ENCODE measurements around the gene C17orf50.
A peak's percentile ranks its signal among the peaks of the same experiment; 100 is the strongest.

The C17orf50 gene

DNA sequence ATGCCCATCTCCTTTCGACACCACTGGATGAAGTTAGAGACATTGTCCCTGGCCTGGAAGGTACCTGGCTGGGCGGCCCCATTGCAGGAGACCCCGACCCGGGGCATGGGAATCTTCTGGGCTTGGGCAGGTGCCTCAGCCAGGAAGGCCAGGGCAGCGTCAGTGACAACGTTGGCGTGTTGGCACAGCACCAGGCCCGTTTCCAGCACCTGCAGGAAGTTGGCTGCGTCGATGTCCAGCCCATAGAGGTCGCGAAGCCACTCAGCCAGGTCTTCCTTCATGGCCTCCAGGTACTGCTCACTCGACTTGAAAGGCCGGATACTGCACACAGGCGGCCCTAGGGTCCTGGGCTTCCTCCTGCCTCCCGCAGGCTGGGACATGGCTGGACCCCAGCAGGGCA lies 8.2 kb upstream of the C17orf50 start:
- TF ChIP-seq, protein P1, sequence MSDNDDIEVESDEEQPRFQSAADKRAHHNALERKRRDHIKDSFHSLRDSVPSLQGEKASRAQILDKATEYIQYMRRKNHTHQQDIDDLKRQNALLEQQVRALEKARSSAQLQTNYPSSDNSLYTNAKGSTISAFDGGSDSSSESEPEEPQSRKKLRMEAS (IDR thresholded peaks at IDR 0.05; ENCODE audit: low read depth, low read length): no peak
- TF ChIP-seq POLR2A (IDR thresholded peaks at IDR 0.05; ENCODE audit: extremely low read depth, insufficient read length): no peak
- TF ChIP-seq, protein P2, sequence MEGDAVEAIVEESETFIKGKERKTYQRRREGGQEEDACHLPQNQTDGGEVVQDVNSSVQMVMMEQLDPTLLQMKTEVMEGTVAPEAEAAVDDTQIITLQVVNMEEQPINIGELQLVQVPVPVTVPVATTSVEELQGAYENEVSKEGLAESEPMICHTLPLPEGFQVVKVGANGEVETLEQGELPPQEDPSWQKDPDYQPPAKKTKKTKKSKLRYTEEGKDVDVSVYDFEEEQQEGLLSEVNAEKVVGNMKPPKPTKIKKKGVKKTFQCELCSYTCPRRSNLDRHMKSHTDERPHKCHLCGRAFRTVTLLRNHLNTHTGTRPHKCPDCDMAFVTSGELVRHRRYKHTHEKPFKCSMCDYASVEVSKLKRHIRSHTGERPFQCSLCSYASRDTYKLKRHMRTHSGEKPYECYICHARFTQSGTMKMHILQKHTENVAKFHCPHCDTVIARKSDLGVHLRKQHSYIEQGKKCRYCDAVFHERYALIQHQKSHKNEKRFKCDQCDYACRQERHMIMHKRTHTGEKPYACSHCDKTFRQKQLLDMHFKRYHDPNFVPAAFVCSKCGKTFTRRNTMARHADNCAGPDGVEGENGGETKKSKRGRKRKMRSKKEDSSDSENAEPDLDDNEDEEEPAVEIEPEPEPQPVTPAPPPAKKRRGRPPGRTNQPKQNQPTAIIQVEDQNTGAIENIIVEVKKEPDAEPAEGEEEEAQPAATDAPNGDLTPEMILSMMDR (IDR thresholded peaks at IDR 0.05; ENCODE audit: low read depth, low read length): no peak
- TF ChIP-seq MYC (IDR thresholded peaks at IDR 0.05; ENCODE audit: low read depth, low read length): no peak
- DNase-seq (ENCODE audit: low read depth): no peak
- H3K4me3 ChIP-seq (ENCODE audit: low read depth, low read length): no peak overlapping the region

DNA sequence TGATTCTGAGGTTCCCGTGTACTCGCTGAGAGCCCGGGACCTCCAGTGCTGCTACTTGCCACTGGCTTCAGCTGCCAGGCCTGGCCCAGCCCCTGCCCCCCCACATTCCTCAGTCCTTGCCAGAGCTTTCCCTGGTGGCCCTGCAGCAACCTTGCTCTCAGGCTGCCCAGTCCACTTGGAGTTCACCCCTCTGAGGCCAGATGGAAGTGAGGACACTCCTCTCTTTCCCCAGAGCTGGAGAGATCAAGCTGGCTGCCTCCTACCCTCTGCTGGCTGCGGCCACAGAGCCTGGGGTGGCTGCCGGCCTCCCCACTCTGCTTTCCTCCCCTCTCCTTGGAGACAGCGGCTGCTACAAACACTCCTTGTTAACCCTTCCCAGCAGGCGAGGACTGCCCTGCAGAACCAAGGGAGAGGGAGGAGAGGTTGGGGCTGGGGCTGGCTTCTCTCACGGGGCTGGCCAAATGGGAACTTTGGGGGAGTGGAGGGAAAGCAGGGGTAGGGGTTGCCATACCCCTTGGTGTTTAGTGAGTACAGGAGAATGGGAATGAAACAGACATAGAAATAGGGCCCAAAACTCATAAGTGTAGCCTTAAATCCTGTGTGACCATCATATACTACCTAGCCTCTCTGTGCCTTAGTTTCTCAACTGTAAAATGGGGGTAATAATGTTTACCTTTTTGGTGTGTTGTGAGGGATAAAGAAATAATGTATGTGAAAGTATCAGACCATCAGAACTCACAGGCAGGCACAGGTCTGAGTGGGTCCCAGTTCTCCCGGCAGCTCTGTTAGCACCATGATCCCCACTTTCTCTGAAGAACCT lies 7.5 kb upstream of the C17orf50 start, which contains the start of gene GAS2L2:
Gene GAS2L2, minus strand, starts transcription at position 295 of the 820 bp plus-strand sequence. CDS start 389 bp downstream, outside the sequence.
- DNase-seq (ENCODE audit: low read depth): no peak
- TF ChIP-seq MYC (IDR thresholded peaks at IDR 0.05; ENCODE audit: low read depth, low read length): no peak
- TF ChIP-seq POLR2A (IDR thresholded peaks at IDR 0.05; ENCODE audit: extremely low read depth, insufficient read length): no peak
- TF ChIP-seq, protein P2 (IDR thresholded peaks at IDR 0.05; ENCODE audit: low read depth, low read length): no peak
- TF ChIP-seq, protein P1 (IDR thresholded peaks at IDR 0.05; ENCODE audit: low read depth, low read length): no peak
- H3K4me3 ChIP-seq (ENCODE audit: low read depth, low read length): no peak within 1 kb of the TSS

DNA sequence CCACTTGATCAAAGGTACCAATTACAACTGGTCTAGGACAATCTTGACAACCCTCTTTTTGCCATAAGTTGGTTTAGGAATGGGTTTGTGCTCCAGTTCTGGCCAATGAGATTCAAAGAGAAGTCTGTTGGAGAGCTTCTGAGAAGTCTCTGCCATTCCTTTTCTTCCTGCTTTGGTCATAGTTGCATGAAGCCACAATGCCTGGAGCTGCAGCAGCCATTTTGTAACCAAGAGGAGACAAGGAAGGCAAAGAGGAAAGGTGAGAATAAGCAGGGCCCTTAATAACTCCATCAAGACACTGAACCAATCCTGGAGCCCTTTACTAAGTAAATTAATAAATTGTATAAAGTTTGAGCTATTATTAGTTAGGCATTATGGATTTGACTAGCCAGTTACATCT lies 3.4 kb upstream of the C17orf50 start:
- no peak for DNase-seq (ENCODE audit: low read depth)
- no peak overlapping the region for H3K4me3 ChIP-seq (ENCODE audit: low read depth, low read length)
- TF ChIP-seq, protein P1 (IDR thresholded peaks at IDR 0.05; ENCODE audit: low read depth, low read length): no peak
- TF ChIP-seq POLR2A (IDR thresholded peaks at IDR 0.05; ENCODE audit: extremely low read depth, insufficient read length) (no peak), MYC (IDR thresholded peaks at IDR 0.05; ENCODE audit: low read depth, low read length) (no peak)
- TF ChIP-seq, protein P2 (IDR thresholded peaks at IDR 0.05; ENCODE audit: low read depth, low read length): no peak

DNA sequence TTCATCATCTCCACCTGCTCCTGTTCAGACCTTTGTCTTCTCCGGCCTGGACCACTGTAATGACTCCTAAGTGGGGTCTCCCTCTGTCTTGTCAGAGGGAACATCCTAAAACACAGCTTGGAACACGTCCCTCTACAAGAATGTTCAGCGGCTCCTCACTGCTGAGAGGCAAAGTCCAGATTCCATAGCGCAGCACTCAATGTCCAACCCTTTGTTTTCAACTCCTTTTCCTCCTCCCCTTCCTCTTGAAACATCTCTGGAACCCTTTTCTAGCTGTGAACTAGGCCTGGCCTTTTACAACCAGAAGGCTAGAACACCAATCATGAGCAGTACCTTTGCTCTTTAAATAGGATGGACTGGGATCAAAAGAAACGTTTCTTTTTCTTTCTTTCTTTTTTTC lies 914 bp downstream of the C17orf50 start:
- H3K4me3 ChIP-seq (ENCODE audit: low read depth, low read length): no peak overlapping the region
- no peak for DNase-seq (ENCODE audit: low read depth)
- TF ChIP-seq MYC (IDR thresholded peaks at IDR 0.05; ENCODE audit: low read depth, low read length) (no peak), POLR2A (IDR thresholded peaks at IDR 0.05; ENCODE audit: extremely low read depth, insufficient read length) (no peak)
- TF ChIP-seq, protein P2 (IDR thresholded peaks at IDR 0.05; ENCODE audit: low read depth, low read length): no peak
- TF ChIP-seq, protein P1 (IDR thresholded peaks at IDR 0.05; ENCODE audit: low read depth, low read length): no peak

DNA sequence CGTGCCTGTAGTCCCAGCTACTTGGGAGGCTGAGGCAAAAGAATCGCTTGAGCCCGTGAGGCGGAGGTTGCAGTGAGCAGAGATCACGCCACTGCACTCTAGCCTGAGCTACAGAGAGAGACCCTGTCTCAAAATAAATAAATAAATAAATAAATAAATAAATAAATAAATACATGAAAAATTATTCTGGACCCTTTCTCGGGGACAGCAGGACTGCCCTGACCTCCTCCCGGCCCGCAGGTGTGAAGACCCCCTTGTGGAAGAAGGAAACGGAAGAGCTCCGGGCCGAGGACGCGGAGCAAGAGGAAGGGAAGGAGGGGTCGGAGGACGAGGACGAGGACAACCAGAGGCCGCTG lies 3.1 kb downstream of the C17orf50 start:
- H3K4me3 ChIP-seq (ENCODE audit: low read depth, low read length): peak overlapping the region; percentile 13
- TF ChIP-seq, protein P1 (IDR thresholded peaks at IDR 0.05; ENCODE audit: low read depth, low read length): no peak
- TF ChIP-seq, protein P2 (IDR thresholded peaks at IDR 0.05; ENCODE audit: low read depth, low read length): no peak
- TF ChIP-seq POLR2A (IDR thresholded peaks at IDR 0.05; ENCODE audit: extremely low read depth, insufficient read length): no peak
- TF ChIP-seq MYC (IDR thresholded peaks at IDR 0.05; ENCODE audit: low read depth, low read length): no peak
- DNase-seq (ENCODE audit: low read depth): no peak

Data from NB4 (cell line).